Measurements from ENCODE around the gene MED31. TPM values are rescaled to one million over a fixed set of nuclear protein-coding genes. Genes with fewer than 3 reads are reported as not detected.

MED31 gene
- total and polyA plus RNA-seq, 2 of the 13 experiments (the other 11 are each of a cell fraction or from before 2014, with no cell fraction given) = 19.0 to 20.9 TPM

GRCh38 chr17:6627019-6627418, 24.4 kb downstream of the MED31 start (continued):
- TF ChIP-seq ZBTB40 (IDR thresholded peaks at IDR 0.05) (no peak), ZBTB40 (CRISPR knock-in tag; IDR thresholded peaks at IDR 0.05) (no peak), FIP1L1 (IDR thresholded peaks at IDR 0.05; ENCODE audit: borderline replicate concordance, insufficient read depth, low read depth, low read length) (no peak), ZNF225 (CRISPR knock-in tag; IDR thresholded peaks at IDR 0.05) (no peak), ZNF615 (CRISPR knock-in tag; IDR thresholded peaks at IDR 0.05; ENCODE audit: borderline replicate concordance) (no peak), ZNF326 (CRISPR knock-in tag; IDR thresholded peaks at IDR 0.05; ENCODE audit: borderline replicate concordance) (no peak), FOXP1 (IDR thresholded peaks at IDR 0.05) (no peak), FOXP1 (CRISPR knock-in tag; IDR thresholded peaks at IDR 0.05) (no peak)

Measured in HepG2 (cell line).